IMR-90 (cell line): ENCODE results near the gene CAND2. TPM values are rescaled to one million over a fixed set of nuclear protein-coding genes. Genes with fewer than 3 reads are reported as not detected.

Experiments
- ATAC-seq: fragments of 200-7000 bp; cut with Tn5 transposase; 2 replicates; pipeline ENCODE4 v1.9.1; 2020; ENCODE audit warnings: low read depth, mild to moderate bottlenecking, moderate library complexity
- BruUV-seq: library from RNA; stranded (reverse); fragments of 400-500 nt; replicated peaks from 2 replicates; lab custom pipeline; 2021; lab: Mats Ljungman, UMichigan
- CTCF ChIA-PET: fragments of 300-600 bp; formaldehyde crosslinking; extraction: SDS; loops from one replicate; lab custom pipeline; 2021; ENCODE audit warnings: antibody characterized with exemption; lab: Yijun Ruan, JAX
- POLR2A ChIA-PET: fragments of 300-600 bp; sonication (Branson Sonifier 250); formaldehyde crosslinking; loops from one replicate; lab custom pipeline; 2022; ENCODE audit warnings: antibody characterized with exemption; ENCODE audit not compliant: unreplicated experiment; lab: Charles Lee
- DNase-seq: peaks from one replicate; pipeline ENCODE4 v3.0.0; 2013
- H2AFZ ChIP-seq: replicated peaks from 2 replicates; pipeline ENCODE3; 2013; ENCODE audit warnings: low read length, mild to moderate bottlenecking; ENCODE audit not compliant: poor library complexity
- H2AK5ac ChIP-seq: 2 replicates; pipeline ENCODE4 v1.6.1; 2013; ENCODE audit warnings: low read depth, low read length, inconsistent platforms
- H2AK9ac ChIP-seq: replicated peaks from 2 replicates; pipeline ENCODE3; 2013; ENCODE audit warnings: mild to moderate bottlenecking, low read depth, low read length, moderate library complexity; ENCODE audit not compliant: poor library complexity
- H2BK120ac ChIP-seq: 2 replicates; pipeline ENCODE4 v1.6.1; 2013; ENCODE audit warnings: low read depth, low read length, inconsistent platforms
- H2BK15ac ChIP-seq: 3 replicates; pipeline ENCODE4 v1.6.1; 2013; ENCODE audit warnings: low read depth, low read length, inconsistent platforms
- H2BK20ac ChIP-seq: 2 replicates; pipeline ENCODE4 v1.6.1; 2013; ENCODE audit warnings: low read depth, mild to moderate bottlenecking, inconsistent platforms, low read length, moderate library complexity
- H2BK5ac ChIP-seq: 2 replicates; pipeline ENCODE4 v1.6.1; 2013; ENCODE audit warnings: mild to moderate bottlenecking, low read depth, low read length, inconsistent platforms; ENCODE audit not compliant: poor library complexity, severe bottlenecking
- H3K14ac ChIP-seq: replicated peaks from 2 replicates; pipeline ENCODE4 v1.6.1; 2013; ENCODE audit warnings: low read depth, low read length, inconsistent platforms
- H3K18ac ChIP-seq: 2 replicates; pipeline ENCODE4 v1.6.1; 2013; ENCODE audit warnings: low read depth, low read length, control low read depth
- H3K23ac ChIP-seq: 2 replicates; pipeline ENCODE4 v1.6.1; 2013; ENCODE audit warnings: low read depth, low read length, inconsistent platforms
- H3K27ac ChIP-seq: 2 replicates; pipeline ENCODE4 v1.5.1; 2013; ENCODE audit warnings: mild to moderate bottlenecking, control low read depth, low read length; ENCODE audit not compliant: insufficient read depth
- H3K27me3 ChIP-seq: 2 replicates; pipeline ENCODE4 v1.6.1; 2013; ENCODE audit warnings: low read length; ENCODE audit not compliant: control insufficient read depth, insufficient read depth
- H3K36me3 ChIP-seq: 2 replicates; pipeline ENCODE4 v1.6.1; 2013; ENCODE audit warnings: low read length, mixed read lengths; ENCODE audit not compliant: control insufficient read depth, insufficient read depth
- H3K4ac ChIP-seq: 2 replicates; pipeline ENCODE4 v1.6.1; 2013; ENCODE audit warnings: low read depth, low read length, inconsistent platforms
- H3K4me1 ChIP-seq: 2 replicates; pipeline ENCODE4 v1.6.1; 2013; ENCODE audit warnings: low read length, mixed read lengths; ENCODE audit not compliant: control insufficient read depth, insufficient read depth
- H3K4me2 ChIP-seq: 2 replicates; pipeline ENCODE4 v1.6.1; 2013; ENCODE audit warnings: low read depth, mild to moderate bottlenecking, control low read depth, low read length, moderate library complexity
- H3K4me3 ChIP-seq: 2 replicates; pipeline ENCODE4 v1.5.1; 2013; ENCODE audit warnings: low read depth, mild to moderate bottlenecking, control low read depth, low read length, moderate library complexity; ENCODE audit not compliant: insufficient read depth
- H3K56ac ChIP-seq: 2 replicates; pipeline ENCODE4 v1.6.1; 2013; ENCODE audit warnings: low read length, inconsistent platforms; ENCODE audit not compliant: insufficient read depth; ENCODE audit errors: extremely low read depth
- H3K79me1 ChIP-seq, 2 experiments: 2 replicates each; pipeline ENCODE4 v1.6.1; 2013; ENCODE audit warnings: low read length in 2 of 2, inconsistent platforms in 1 of 2, low read depth in 1 of 2
- H3K9ac ChIP-seq: 2 replicates; pipeline ENCODE4 v1.6.1; 2013; ENCODE audit warnings: low read depth, low read length, control low read depth
- H3K9me1 ChIP-seq: 2 replicates; pipeline ENCODE4 v1.6.1; 2013; ENCODE audit warnings: low read length, inconsistent platforms; ENCODE audit not compliant: insufficient read depth
- H3K9me3 ChIP-seq: 2 replicates; pipeline ENCODE4 v1.6.1; 2013; ENCODE audit warnings: low read length; ENCODE audit not compliant: control insufficient read depth, insufficient read depth
- H4K20me1 ChIP-seq: 2 replicates; pipeline ENCODE4 v1.6.1; 2013; ENCODE audit warnings: low read length, inconsistent platforms; ENCODE audit not compliant: insufficient read depth
- H4K5ac ChIP-seq: 2 replicates; pipeline ENCODE4 v1.6.1; 2013; ENCODE audit warnings: mild to moderate bottlenecking, low read depth, low read length, control low read depth
- H4K8ac ChIP-seq, 2 experiments: 2 replicates each; pipeline ENCODE4 v1.6.1; 2013; ENCODE audit warnings: low read depth in 2 of 2, low read length in 2 of 2, control low read depth in 1 of 2, inconsistent platforms in 1 of 2
- H4K91ac ChIP-seq: 2 replicates; pipeline ENCODE4 v1.6.1; 2013; ENCODE audit warnings: low read depth, low read length, inconsistent platforms; ENCODE audit not compliant: insufficient read depth
- MAZ ChIP-seq: IDR thresholded peaks from 2 replicates; pipeline ENCODE4 v1.6.1; 2012; ENCODE audit warnings: low read depth, mild to moderate bottlenecking, low read length, improper control_type of control experiment, moderate library complexity, borderline replicate concordance
- MXI1 ChIP-seq: IDR thresholded peaks from 2 replicates; pipeline ENCODE4 v1.6.1; 2012; ENCODE audit warnings: low read depth, mild to moderate bottlenecking, low read length, moderate library complexity, borderline replicate concordance
- WGBS, 2 experiments: methylation state at CpG; one replicate each; pipeline versions ENCODE4 v1.1.5 to v1.1.7; 2013; ENCODE audit warnings: missing lambda C conversion rate in 2 of 2; ENCODE audit not compliant: insufficient read length in 1 of 2; ENCODE audit errors: extremely low coverage in 2 of 2; 5-methylcytosine and 5-hydroxymethylcytosine counted together
- dilution Hi-C: fragments of 300-500 bp; cut with HindIII; formaldehyde crosslinking; loops from one replicate; pipeline ENCODE4 v1.14.3; 2018; ENCODE audit warnings: low sequenced_read_pairs; ENCODE audit not compliant: unreplicated experiment
- in situ Hi-C: fragments of 300-500 bp; cut with MboI; formaldehyde crosslinking; loops from 3 replicates; pipeline ENCODE4 v1.14.3; 2019; ENCODE audit warnings: low sequenced_read_pairs, inconsistent platforms, mixed read lengths
- intact Hi-C: fragments of 100-400 bp; cut with micrococcal nuclease; formaldehyde crosslinking; loops from 2 replicates; pipeline ENCODE4 v1.10.0; 2022
- polyA plus RNA-seq, 3 experiments: library from polyadenylated mRNA; depleted of rRNA; stranded (reverse); fragments of >200 nt; gene quantifications; 2 replicates each; pipeline ENCODE4 v1.2.3, GENCODE V29; 2012; ENCODE audit warnings: low replicate concordance in 1 of 3
- total RNA-seq: library from RNA; depleted of rRNA; stranded (reverse); fragments of >200 nt; gene quantifications from 2 replicates; pipeline ENCODE4 v1.2.3, GENCODE V29; 2012

The CAND2 gene
- total and polyA plus RNA-seq, 2 of the 4 experiments (the other 2 are of a cell fraction), result 2.9 to 4.9 TPM

DNA sequence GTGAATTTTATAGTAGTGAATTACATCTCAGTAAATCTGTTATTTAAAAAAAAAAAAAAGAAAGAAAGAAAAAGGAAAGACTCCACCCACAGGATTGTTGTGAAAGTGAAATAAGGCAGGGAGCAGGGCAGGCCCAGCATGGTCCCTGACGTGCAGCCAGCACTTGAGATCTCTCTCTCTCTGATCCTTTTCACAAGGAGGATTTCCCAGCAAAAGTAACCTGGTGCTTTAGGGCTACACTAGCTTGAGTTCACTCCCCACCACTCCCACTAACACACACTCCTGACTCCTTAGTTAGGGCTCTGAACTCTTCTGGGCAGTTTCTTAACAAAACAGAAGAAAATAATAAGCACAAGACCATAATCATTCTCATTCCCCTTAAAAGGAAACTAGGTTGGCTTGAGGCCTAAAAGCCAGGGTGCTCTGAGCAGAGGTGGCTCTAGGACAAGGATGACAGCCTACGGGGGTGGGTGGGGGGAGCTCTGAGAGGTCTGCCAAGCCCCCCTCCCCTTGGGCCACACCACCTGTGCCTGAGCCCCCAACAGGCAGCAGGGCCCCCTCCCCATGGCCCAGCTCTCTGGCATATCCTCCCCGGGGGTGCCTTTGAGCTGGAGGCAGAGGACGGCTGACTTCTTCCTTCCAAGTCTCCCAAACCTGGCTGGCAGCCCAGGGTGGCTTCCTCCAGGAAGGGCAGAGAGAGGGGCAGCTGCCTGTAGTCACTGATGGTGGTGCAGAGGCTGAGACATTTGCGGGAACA, 38.3 kb upstream of the CAND2 start:
- Histone ChIP-seq H3K23ac (peak overlapping the region; percentile 57), H3K27ac (peak overlapping the region; percentile 68; the same call in 1 of the 2 replicates), H3K36me3 (no peaks in the 10 kb centered on the region), H3K56ac (peak overlapping the region; percentile 13; the same call in 1 of the 2 replicates), H3K14ac (peak overlapping the region; percentile 69), H3K9me3 (no peaks in the 10 kb centered on the region), H3K79me1 (no peaks in the 10 kb centered on the region), H3K9me1 (peaks cover 12% of the 10 kb centered on the region), H2BK15ac (peak overlapping the region; percentile 87; the same call in 2 of the 3 replicates), H3K18ac (peak overlapping the region; percentile 95), H3K4me1 (peaks cover 16% of the 10 kb centered on the region), H3K9ac (peak overlapping the region; percentile 44), H4K5ac (peak overlapping the region; percentile 96), H2AK9ac (peak overlapping the region; percentile 67), H2AFZ (peak overlapping the region; percentile 88), H3K4me3 (no peak overlapping the region), H4K91ac (peak overlapping the region; percentile 92), H2AK5ac (peak overlapping the region; percentile 48; the same call in 1 of the 2 replicates), H3K27me3 (no peaks in the 10 kb centered on the region), H2BK5ac (peak overlapping the region; percentile 92), H2BK120ac (peak overlapping the region; percentile 92), H4K20me1 (no peaks in the 10 kb centered on the region), H2BK20ac (peak overlapping the region; percentile 92), H3K4ac (peak overlapping the region; percentile 85), H3K4me2 (peak overlapping the region; percentile 82), H4K8ac (peak overlapping the region; percentile 65 to 83)
- in situ Hi-C loops (no loop called here), dilution Hi-C loops (no loop called here), intact Hi-C loops (no loop called here)
- 0 out of 2 replicates have a peak, but pooled peaks have one; percentile 32 for TF ChIP-seq MXI1
- TF ChIP-seq MAZ, result no peak
- no TSS peak for BruUV-seq
- ATAC-seq (peak; percentile 82), DNase-seq (peak; percentile 67)
- WGBS, 2 experiments, result no CpG with 5 or more reads among the region's 5 CpGs
- CTCF ChIA-PET, result interaction anchor here (1.0 to 2.4 kb wide), 2 partner anchors 28 to 52 kb away, joined by 3 to 7 read pairs; no protein-coding TSS in a partner anchor
- POLR2A ChIA-PET, result no interaction called here
